H1 (cell line): ENCODE results near the gene IQUB.

Source experiments
- CBX8 ChIP-seq: fragments of 300-800, 300-1000 bp; sonication (generic); IDR thresholded peaks from 2 replicates; pipeline ENCODE4 v1.7.1; 2016; ENCODE audit warnings: low read depth, low read length, borderline replicate concordance
- CHD1 ChIP-seq: IDR thresholded peaks from 2 replicates; pipeline ENCODE4 v1.6.1; 2012; ENCODE audit warnings: low read depth, low read length, improper control_type of control experiment
- CTCF ChIP-seq, 3 experiments: IDR thresholded peaks; 1 replicate in 2 of 3; 2 replicates in 1 of 3; pipeline versions ENCODE4 v1.5.1 to v1.6.1; 2011; ENCODE audit warnings: low read length in 3 of 3, mild to moderate bottlenecking in 3 of 3, inconsistent platforms in 2 of 3, low read depth in 1 of 3, moderate library complexity in 1 of 3; ENCODE audit not compliant: insufficient read depth in 1 of 3; ENCODE audit errors: control extremely low read depth in 1 of 3
- EGR1 ChIP-seq: IDR thresholded peaks from 2 replicates; pipeline ENCODE4 v1.6.1; 2011; ENCODE audit warnings: low read depth, low read length, borderline replicate concordance
- EZH2 ChIP-seq: fragments of 200-600 bp; sonication (generic); IDR thresholded peaks from 2 replicates; pipeline ENCODE4 v1.7.1; 2012; ENCODE audit warnings: low read depth, mild to moderate bottlenecking, moderate library complexity, low read length, inconsistent platforms; ENCODE audit not compliant: severe bottlenecking
- HDAC2 ChIP-seq, 2 experiments: fragments of 300-600 bp in 1 of 2; sonication (generic) in 1 of 2; IDR thresholded peaks; 2 replicates each; pipeline ENCODE4 v1.6.1; 2011 to 2012; ENCODE audit warnings: low read depth in 2 of 2, low read length in 2 of 2, mild to moderate bottlenecking in 2 of 2, moderate library complexity in 2 of 2, borderline replicate concordance in 1 of 2, inconsistent platforms in 1 of 2
- POLR2A ChIP-seq, 2 experiments: IDR thresholded peaks; 1 replicate in 1 of 2; 2 replicates in 1 of 2; pipeline ENCODE4 v1.6.1; 2011; ENCODE audit warnings: low read depth in 2 of 2, low read length in 2 of 2, mild to moderate bottlenecking in 2 of 2; ENCODE audit errors: control extremely low read depth in 1 of 2
- POLR2AphosphoS5 ChIP-seq: IDR thresholded peaks from 2 replicates; pipeline ENCODE4 v1.6.1; 2011; ENCODE audit warnings: low read depth, low read length
- RAD21 ChIP-seq, 2 experiments: IDR thresholded peaks in 1 of 2; conservative IDR thresholded peaks in 1 of 2; 2 replicates each; pipeline ENCODE4 v1.6.1; 2011; ENCODE audit warnings: low read depth in 2 of 2, low read length in 2 of 2, improper control_type of control experiment in 1 of 2, inconsistent platforms in 1 of 2, mild to moderate bottlenecking in 1 of 2, moderate library complexity in 1 of 2
- RFX5 ChIP-seq: IDR thresholded peaks from 2 replicates; pipeline ENCODE4 v1.6.1; 2011; ENCODE audit warnings: low read depth, low read length, improper control_type of control experiment, borderline replicate concordance
- SUZ12 ChIP-seq: fragments of 200-600 bp; sonication (generic); IDR thresholded peaks from 2 replicates; pipeline ENCODE4 v1.6.1; 2012; ENCODE audit warnings: mild to moderate bottlenecking, inconsistent platforms, low read length, moderate library complexity, mixed read lengths
- TCF12 ChIP-seq: IDR thresholded peaks from 2 replicates; pipeline ENCODE4 v1.6.1; 2011; ENCODE audit warnings: low read depth, mild to moderate bottlenecking, low read length
- USF2 ChIP-seq: IDR thresholded peaks from 2 replicates; pipeline ENCODE4 v1.6.1; 2011; ENCODE audit warnings: low read length, improper control_type of control experiment
- ZNF274 ChIP-seq: IDR thresholded peaks from 2 replicates; pipeline ENCODE4 v1.7.0; 2012; ENCODE audit warnings: low read length, borderline replicate concordance; ENCODE audit errors: extremely low read depth

- TF ChIP-seq CTCF (IDR thresholded peaks at IDR 0.05; ENCODE audit: control extremely low read depth in 1 of 3, insufficient read depth in 1 of 3, low read depth in 1 of 3, low read length in 3 of 3) (no peak), CHD1 (no peak), POLR2AphosphoS5 (no peak), POLR2A (IDR thresholded peaks at IDR 0.05; ENCODE audit: control extremely low read depth in 1 of 2, low read depth in 2 of 2, low read length in 2 of 2) (no peak), TCF12 (no peak), USF2 (no peak), EGR1 (no peak), CBX8 (no peak), EZH2 (no peak), HDAC2 (IDR thresholded peaks at IDR 0.05; ENCODE audit: borderline replicate concordance in 1 of 2, low read depth in 2 of 2, low read length in 2 of 2) (no peak), SUZ12 (no peak), RAD21 (IDR thresholded peaks at IDR 0.05 in 1 of 2, conservative IDR thresholded peaks at IDR 0.05 in 1 of 2; ENCODE audit: low read depth in 2 of 2, low read length in 2 of 2) (no peak), ZNF274 (no peak), RFX5 (no peak)
Observed at GRCh38 chr7:123562121-123562520, 27.7 kb upstream of the IQUB start.
